ENCODE results near the gene SHQ1. TPM values are rescaled to one million over a fixed set of nuclear protein-coding genes. Genes with fewer than 3 reads are reported as not detected.

SHQ1 gene
- total RNA-seq, 2 experiments from 2014 or later = 22.2 to 22.8 TPM

GRCh38 chr3:72887705-72888545, 39.7 kb upstream of the SHQ1 start, which contains the start of gene GXYLT2:
Gene GXYLT2, plus strand, starts transcription at chr3:72888046. Its CDS starts 188 bp downstream, at chr3:72888234.
- peaks cover 15% of the 10 kb centered on the region for H3K4me1 Mint-ChIP-seq
- peaks cover 67% of the 10 kb centered on the region for H3K27me3 Mint-ChIP-seq
- POLR2A ChIA-PET = no interaction called here
- H3K36me3 Mint-ChIP-seq = no peaks in the 10 kb centered on the region
- DNase-seq (peak; percentile 65), ATAC-seq (ENCODE audit: low read depth) (peak; percentile 88)
- no peaks in the 10 kb centered on the region for H3K9me3 Mint-ChIP-seq
- H3K27ac Mint-ChIP-seq = no peak within 1 kb of the TSS
- H3K4me3 Mint-ChIP-seq = peak within 1 kb of the TSS; percentile 83

DNA sequence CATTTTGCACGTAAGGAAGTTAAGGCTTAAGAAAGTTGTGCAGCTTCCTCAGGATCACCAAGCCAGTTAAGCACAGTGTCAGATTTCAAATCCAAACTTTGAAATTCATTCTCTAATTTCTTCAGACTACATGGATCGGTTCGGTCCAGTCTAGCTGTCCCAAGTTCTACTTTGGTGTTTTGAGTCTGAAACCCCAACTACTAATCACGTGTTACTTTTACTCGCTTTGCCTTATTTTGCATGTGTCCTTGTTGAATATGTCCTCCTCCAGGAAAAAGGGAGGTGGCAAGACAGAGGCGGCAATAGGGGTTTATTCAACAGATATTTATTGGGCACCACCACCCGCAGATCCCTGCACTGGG, 39.1 kb upstream of the SHQ1 start:
- Mint-ChIP-seq H3K4me3 (peak overlapping the region; percentile 83), H3K27me3 (peaks cover 64% of the 10 kb centered on the region), H3K9me3 (no peaks in the 10 kb centered on the region), H3K27ac (no peak overlapping the region), H3K36me3 (no peaks in the 10 kb centered on the region), H3K4me1 (peaks cover 15% of the 10 kb centered on the region)
- DNase-seq (no peak), ATAC-seq (ENCODE audit: low read depth) (no peak)
- POLR2A ChIA-PET = no interaction called here

- DNase-seq (no peak), ATAC-seq (ENCODE audit: low read depth) (no peak)
- no peaks in the 10 kb centered on the region for H3K4me1 Mint-ChIP-seq
- POLR2A ChIA-PET = no interaction called here
- H3K36me3 Mint-ChIP-seq = no peaks in the 10 kb centered on the region
- H3K27ac Mint-ChIP-seq = no peak overlapping the region
- no peaks in the 10 kb centered on the region for H3K9me3 Mint-ChIP-seq
- H3K27me3 Mint-ChIP-seq = peaks cover 13% of the 10 kb centered on the region
- no peak overlapping the region for H3K4me3 Mint-ChIP-seq
Measured at GRCh38 chr3:72872183-72872582, 23.9 kb upstream of the SHQ1 start.

GRCh38 chr3:72862314-72863090, 14.3 kb upstream of the SHQ1 start:
- H3K9me3 Mint-ChIP-seq = no peaks in the 10 kb centered on the region
- POLR2A ChIA-PET = no interaction called here
- peaks cover 5% of the 10 kb centered on the region for H3K4me1 Mint-ChIP-seq
- H3K4me3 Mint-ChIP-seq = peak overlapping the region; percentile 11
- peaks cover 5% of the 10 kb centered on the region for H3K27me3 Mint-ChIP-seq
- H3K36me3 Mint-ChIP-seq = no peaks in the 10 kb centered on the region
- H3K27ac Mint-ChIP-seq = no peak overlapping the region
- DNase-seq = no peak
- ATAC-seq (ENCODE audit: low read depth) = no peak

GRCh38 chr3:72860846-72861245, 12.6 kb upstream of the SHQ1 start:
- H3K36me3 Mint-ChIP-seq = no peaks in the 10 kb centered on the region
- POLR2A ChIA-PET = no interaction called here
- H3K4me3 Mint-ChIP-seq = no peak overlapping the region
- no peak overlapping the region for H3K27ac Mint-ChIP-seq
- no peaks in the 10 kb centered on the region for H3K9me3 Mint-ChIP-seq
- peaks cover 8% of the 10 kb centered on the region for H3K27me3 Mint-ChIP-seq
- peaks cover 5% of the 10 kb centered on the region for H3K4me1 Mint-ChIP-seq
- DNase-seq (no peak), ATAC-seq (ENCODE audit: low read depth) (no peak)

GRCh38 chr3:72860053-72860452, 11.8 kb upstream of the SHQ1 start:
- H3K36me3 Mint-ChIP-seq = no peaks in the 10 kb centered on the region
- no peak overlapping the region for H3K27ac Mint-ChIP-seq
- H3K27me3 Mint-ChIP-seq = peaks cover 5% of the 10 kb centered on the region
- ATAC-seq (ENCODE audit: low read depth) (no peak), DNase-seq (no peak)
- H3K9me3 Mint-ChIP-seq = no peaks in the 10 kb centered on the region
- POLR2A ChIA-PET = no interaction called here
- no peak overlapping the region for H3K4me3 Mint-ChIP-seq
- peaks cover 5% of the 10 kb centered on the region for H3K4me1 Mint-ChIP-seq

DNA sequence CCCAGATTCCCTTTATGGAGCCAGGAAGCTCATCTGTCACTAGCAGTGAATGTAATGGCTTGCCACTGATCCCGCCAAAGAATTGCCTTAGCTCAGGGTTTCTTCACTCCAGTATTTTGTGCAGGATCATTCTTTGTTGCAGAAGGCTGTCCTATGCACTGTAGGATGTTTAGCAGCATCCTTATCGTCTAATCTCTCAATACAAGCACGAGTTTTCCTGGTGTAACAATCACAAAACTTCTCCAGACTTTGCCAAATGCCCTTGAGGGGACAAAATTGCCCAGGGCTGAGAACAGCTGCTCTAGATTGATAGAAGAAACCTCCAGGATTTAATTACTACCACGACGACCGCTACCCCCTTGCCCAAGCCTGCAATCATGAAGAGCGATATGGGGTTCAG, 6.8 kb upstream of the SHQ1 start:
- POLR2A ChIA-PET = no interaction called here

DNA sequence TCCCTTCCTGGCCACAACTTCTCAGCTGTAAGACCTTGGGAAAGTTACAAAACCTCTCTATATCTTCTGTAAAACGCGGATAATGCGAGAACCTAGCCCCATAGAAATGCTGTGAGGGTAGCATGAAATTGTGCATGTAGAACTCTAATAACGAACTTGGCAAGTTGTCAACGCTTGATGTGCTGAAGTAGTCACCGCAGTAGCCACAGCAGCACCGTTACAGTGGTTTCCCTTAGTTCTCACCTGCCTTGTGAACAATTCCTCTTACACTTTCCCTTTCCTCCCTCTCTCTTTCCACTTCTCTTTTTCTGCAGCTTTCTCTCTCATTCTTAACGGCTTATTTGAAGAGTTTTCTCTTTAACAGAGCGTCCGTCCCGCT, 447 bp upstream of the SHQ1 start:
- Mint-ChIP-seq H3K27ac (peak overlapping the region; percentile 74), H3K27me3 (no peaks in the 10 kb centered on the region), H3K4me3 (peak overlapping the region; percentile 92), H3K4me1 (peaks cover 30% of the 10 kb centered on the region), H3K36me3 (peaks cover 5% of the 10 kb centered on the region), H3K9me3 (no peaks in the 10 kb centered on the region)
- POLR2A ChIA-PET = interaction anchor here (1.1 to 1.3 kb wide), 2 partner anchors 149 to 1124 kb away, joined by 3 to 6 read pairs; partner anchors contain the start of gene PPP4R2
- peak; percentile 42 for ATAC-seq (ENCODE audit: low read depth)
- DNase-seq = no peak

More for the DNA sequence above, 6.8 kb upstream of the SHQ1 start:
- no peak for ATAC-seq (ENCODE audit: low read depth)
- DNase-seq = no peak
- Mint-ChIP-seq H3K36me3 (no peaks in the 10 kb centered on the region), H3K4me1 (no peaks in the 10 kb centered on the region), H3K27me3 (peaks cover 4% of the 10 kb centered on the region), H3K27ac (no peak overlapping the region), H3K4me3 (no peak overlapping the region), H3K9me3 (no peaks in the 10 kb centered on the region)

DNA sequence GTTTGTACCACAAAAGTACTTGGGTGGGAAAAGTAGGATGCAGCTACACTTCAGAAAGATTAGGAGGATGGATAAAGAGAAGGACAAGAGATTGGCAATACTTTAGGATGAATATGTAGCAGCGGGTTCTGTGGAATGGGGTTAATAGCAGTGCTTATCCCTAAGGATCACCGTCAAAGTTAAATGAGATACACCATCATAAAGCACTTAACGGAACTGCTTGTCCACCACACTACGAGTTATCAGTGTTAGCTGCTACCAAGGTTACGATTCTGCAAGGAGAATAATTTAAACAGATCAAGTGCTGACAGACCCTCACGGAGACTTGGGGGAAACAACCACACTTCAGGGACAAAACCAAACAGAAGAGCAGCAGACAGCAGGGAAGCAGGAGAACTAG, 963 bp downstream of the SHQ1 start:
- ATAC-seq (ENCODE audit: low read depth) (no peak), DNase-seq (no peak)
- Mint-ChIP-seq H3K36me3 (peaks cover 10% of the 10 kb centered on the region), H3K4me1 (peaks cover 30% of the 10 kb centered on the region), H3K9me3 (no peaks in the 10 kb centered on the region), H3K4me3 (peak overlapping the region; percentile 92), H3K27me3 (no peaks in the 10 kb centered on the region), H3K27ac (peak overlapping the region; percentile 74)
- POLR2A ChIA-PET = interaction anchor here (1.3 kb wide), 1 partner anchor 1123 kb away, joined by 3 read pairs; no protein-coding TSS in a partner anchor

- H3K36me3 Mint-ChIP-seq = peaks cover 19% of the 10 kb centered on the region
- no peaks in the 10 kb centered on the region for H3K27me3 Mint-ChIP-seq
- no peak overlapping the region for H3K27ac Mint-ChIP-seq
- no peak for ATAC-seq (ENCODE audit: low read depth)
- POLR2A ChIA-PET = interaction anchor here (0.6 kb wide), 3 partner anchors 106 to 374 kb away, joined by 3 to 5 read pairs (median 4); no protein-coding TSS in a partner anchor
- H3K4me1 Mint-ChIP-seq = peaks cover 30% of the 10 kb centered on the region
- no peaks in the 10 kb centered on the region for H3K9me3 Mint-ChIP-seq
- H3K4me3 Mint-ChIP-seq = no peak overlapping the region
- DNase-seq = no peak
Measured at GRCh38 chr3:72846166-72846565, 2.1 kb downstream of the SHQ1 start.

- peaks cover 29% of the 10 kb centered on the region for H3K4me1 Mint-ChIP-seq
- H3K4me3 Mint-ChIP-seq = no peak overlapping the region
- peaks cover 27% of the 10 kb centered on the region for H3K36me3 Mint-ChIP-seq
- ATAC-seq (ENCODE audit: low read depth) (no peak), DNase-seq (no peak)
- H3K9me3 Mint-ChIP-seq = no peaks in the 10 kb centered on the region
- POLR2A ChIA-PET = no interaction called here
- H3K27ac Mint-ChIP-seq = no peak overlapping the region
- H3K27me3 Mint-ChIP-seq = no peaks in the 10 kb centered on the region
Measured at GRCh38 chr3:72844436-72844993, 3.7 kb downstream of the SHQ1 start.

DNA sequence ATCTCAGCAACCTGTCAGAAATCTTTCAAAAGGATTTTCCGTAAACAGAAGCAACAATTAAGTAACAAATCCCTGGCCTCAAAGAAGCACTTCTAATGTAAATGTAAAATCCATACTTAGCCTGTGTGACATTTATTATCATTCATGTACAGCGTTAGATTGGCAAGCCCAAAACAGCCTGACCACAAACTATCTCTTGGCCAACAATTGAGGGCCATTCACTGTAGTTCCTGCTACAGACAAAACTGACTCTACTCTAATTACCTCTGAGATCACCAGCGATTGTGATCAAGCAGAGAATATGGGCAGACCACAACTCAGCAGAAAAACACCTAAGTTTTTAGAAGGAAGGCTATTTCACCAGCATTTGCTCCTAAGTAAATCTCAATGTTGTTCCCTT, 9.2 kb downstream of the SHQ1 start:
- H3K36me3 Mint-ChIP-seq = peaks cover 44% of the 10 kb centered on the region
- POLR2A ChIA-PET = no interaction called here
- no peaks in the 10 kb centered on the region for H3K9me3 Mint-ChIP-seq
- peaks cover 9% of the 10 kb centered on the region for H3K4me1 Mint-ChIP-seq
- no peak overlapping the region for H3K4me3 Mint-ChIP-seq
- ATAC-seq (ENCODE audit: low read depth) (no peak), DNase-seq (no peak)
- no peak overlapping the region for H3K27ac Mint-ChIP-seq
- H3K27me3 Mint-ChIP-seq = no peaks in the 10 kb centered on the region

DNA sequence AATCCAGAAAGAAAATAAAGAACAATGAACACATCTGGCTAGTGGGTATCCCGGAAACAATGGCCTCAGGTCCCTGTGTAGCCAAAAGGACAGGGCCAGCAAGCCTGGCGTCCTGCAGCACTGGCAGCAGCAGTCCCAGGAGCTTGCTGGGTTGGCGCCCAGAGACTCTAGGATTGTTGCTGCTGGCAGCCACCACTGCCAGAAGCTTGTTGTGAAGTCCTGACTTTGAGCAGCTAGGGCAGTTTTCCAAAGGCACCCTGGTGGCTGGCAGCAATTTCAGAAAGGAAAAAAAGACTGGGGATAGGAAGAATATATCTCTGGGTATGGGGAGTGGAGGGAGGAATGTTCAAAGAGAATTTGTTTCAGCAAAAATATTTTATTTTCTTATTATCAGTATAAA, 11.3 kb downstream of the SHQ1 start:
- Mint-ChIP-seq H3K36me3 (peaks cover 33% of the 10 kb centered on the region), H3K27me3 (no peaks in the 10 kb centered on the region), H3K9me3 (no peaks in the 10 kb centered on the region), H3K27ac (no peak overlapping the region), H3K4me1 (peaks cover 9% of the 10 kb centered on the region), H3K4me3 (no peak overlapping the region)
- POLR2A ChIA-PET = no interaction called here
- DNase-seq (no peak), ATAC-seq (ENCODE audit: low read depth) (no peak)
